HUES48 (cell line): ENCODE measurements around the gene NFRKB.
"Not testable (repeated sequence)": the region's sequence is repeated elsewhere in the genome, so short reads cannot be mapped to it uniquely, and the experiment has no call there.

Experiments used
- H3K27ac ChIP-seq: one replicate; pipeline ENCODE4 v1.7.0; 2013; ENCODE audit warnings: low read depth, low read length, inconsistent platforms
- H3K27me3 ChIP-seq: 2 replicates; pipeline ENCODE4 v1.6.1; 2013; ENCODE audit warnings: mild to moderate bottlenecking, low read length; ENCODE audit not compliant: control insufficient read depth, insufficient read depth
- H3K36me3 ChIP-seq: 2 replicates; pipeline ENCODE4 v1.6.1; 2013; ENCODE audit warnings: low read length; ENCODE audit not compliant: control insufficient read depth, insufficient read depth
- H3K4me1 ChIP-seq: 2 replicates; pipeline ENCODE4 v1.6.1; 2013; ENCODE audit warnings: mild to moderate bottlenecking, low read length; ENCODE audit not compliant: control insufficient read depth, insufficient read depth
- H3K4me3 ChIP-seq: 2 replicates; pipeline ENCODE4 v1.5.1; 2013; ENCODE audit warnings: mild to moderate bottlenecking, low read depth, low read length
- H3K9ac ChIP-seq: 2 replicates; pipeline ENCODE4 v1.6.1; 2013; ENCODE audit warnings: mild to moderate bottlenecking, low read depth, low read length, moderate library complexity
- H3K9me3 ChIP-seq: 2 replicates; pipeline ENCODE4 v1.6.1; 2013; ENCODE audit warnings: low read length; ENCODE audit not compliant: control insufficient read depth, insufficient read depth

The NFRKB gene

GRCh38 chr11:129861702-129862522 lies 33.5 kb downstream of the NFRKB start:
- Histone ChIP-seq H3K9me3 (no peaks in the 10 kb centered on the region), H3K27ac (peak overlapping the region; percentile 36), H3K27me3 (no peaks in the 10 kb centered on the region), H3K4me1 (peaks cover 7% of the 10 kb centered on the region; the same call in 1 of the 2 replicates), H3K36me3 (peaks cover 55% of the 10 kb centered on the region), H3K4me3 (no peak overlapping the region), H3K9ac (no peak overlapping the region)

GRCh38 chr11:129856036-129856435 lies 39.3 kb downstream of the NFRKB start:
- Histone ChIP-seq H3K4me1 (no peaks in the 10 kb centered on the region), H3K36me3 (peaks cover 7% of the 10 kb centered on the region), H3K27me3 (no peaks in the 10 kb centered on the region), H3K9ac (no peak overlapping the region), H3K27ac (no peak overlapping the region), H3K9me3 (no peaks in the 10 kb centered on the region), H3K4me3 (no peak overlapping the region)

- Histone ChIP-seq H3K27ac (no peak overlapping the region), H3K27me3 (no peaks in the 10 kb centered on the region), H3K4me3 (no peak overlapping the region), H3K36me3 (no peaks in the 10 kb centered on the region; the same call in 1 of the 2 replicates), H3K9ac (no peak overlapping the region), H3K4me1 (no peaks in the 10 kb centered on the region), H3K9me3 (no peaks in the 10 kb centered on the region)
These were observed 40.3 kb downstream of the NFRKB start for GRCh38 chr11:129855086-129855485.

GRCh38 chr11:129854232-129854805 lies 41.1 kb downstream of the NFRKB start:
- Histone ChIP-seq H3K9ac (no peak overlapping the region), H3K36me3 (no peaks in the 10 kb centered on the region; the same call in 1 of the 2 replicates), H3K4me3 (no peak overlapping the region), H3K27ac (no peak overlapping the region), H3K27me3 (no peaks in the 10 kb centered on the region), H3K4me1 (no peaks in the 10 kb centered on the region), H3K9me3 (no peaks in the 10 kb centered on the region)

- H3K9ac ChIP-seq = no peak overlapping the region
- H3K27me3 ChIP-seq = no peaks in the 10 kb centered on the region
- no peaks in the 10 kb centered on the region for H3K4me1 ChIP-seq
- no peak overlapping the region for H3K27ac ChIP-seq
- H3K4me3 ChIP-seq = no peak overlapping the region
- no peaks in the 10 kb centered on the region for H3K36me3 ChIP-seq
- H3K9me3 ChIP-seq = no peaks in the 10 kb centered on the region
These were observed 41.7 kb downstream of the NFRKB start for GRCh38 chr11:129853518-129854231.

- H3K4me1 ChIP-seq = no peaks in the 10 kb centered on the region
- no peaks in the 10 kb centered on the region for H3K36me3 ChIP-seq
- H3K9me3 ChIP-seq = no peaks in the 10 kb centered on the region
- H3K4me3 ChIP-seq = no peak overlapping the region
- no peaks in the 10 kb centered on the region for H3K27me3 ChIP-seq
- no peak overlapping the region for H3K9ac ChIP-seq
- no peak overlapping the region for H3K27ac ChIP-seq
These were observed 43.1 kb downstream of the NFRKB start for GRCh38 chr11:129852125-129852740.

- Histone ChIP-seq H3K4me1 (no peaks in the 10 kb centered on the region), H3K4me3 (no peak overlapping the region), H3K9ac (no peak overlapping the region), H3K36me3 (no peaks in the 10 kb centered on the region), H3K27ac (no peak overlapping the region), H3K27me3 (no peaks in the 10 kb centered on the region), H3K9me3 (no peaks in the 10 kb centered on the region)
These were observed 45.8 kb downstream of the NFRKB start for GRCh38 chr11:129849447-129850130.

GRCh38 chr11:129847361-129847760 lies 48.0 kb downstream of the NFRKB start:
- H3K27me3 ChIP-seq, H3K27ac ChIP-seq, H3K9me3 ChIP-seq: not testable (repeated sequence)

GRCh38 chr11:129846508-129847335 lies 48.7 kb downstream of the NFRKB start:
- Histone ChIP-seq H3K27me3 (no peaks in the 10 kb centered on the region), H3K4me1 (no peaks in the 10 kb centered on the region), H3K9me3 (no peaks in the 10 kb centered on the region), H3K4me3 (no peak overlapping the region), H3K27ac (no peak overlapping the region), H3K9ac (no peak overlapping the region), H3K36me3 (no peaks in the 10 kb centered on the region)

More at GRCh38 chr11:129847361-129847760, 48.0 kb downstream of the NFRKB start:
- H3K4me3 ChIP-seq, H3K36me3 ChIP-seq, H3K9ac ChIP-seq, H3K4me1 ChIP-seq: not testable (repeated sequence)
